Endothelial cell of umbilical vein (primary cell): Measurements from ENCODE around the gene ATRNL1. TPM values are rescaled to one million over a fixed set of nuclear protein-coding genes. Genes with fewer than 3 reads are reported as not detected.

Source experiments
- BruUV-seq: library from RNA; stranded (reverse); fragments of 400-500 nt; replicated peaks from 2 replicates; lab custom pipeline; 2021; lab: Mats Ljungman, UMichigan
- CTCF ChIA-PET: fragments of 300-600, 350-600 bp; sonication (Branson Sonifier 250); formaldehyde crosslinking; loops from one replicate; lab custom pipeline; 2021; ENCODE audit warnings: antibody characterized with exemption, inconsistent platforms; lab: Charles Lee
- POLR2A ChIA-PET: fragments of 300-600, 350-600 bp; sonication (Branson Sonifier 250); formaldehyde crosslinking; loops from one replicate; lab custom pipeline; 2021; ENCODE audit warnings: antibody characterized with exemption, inconsistent platforms; lab: Charles Lee
- DNase-seq: peaks from one replicate; pipeline ENCODE4 v3.0.0-alpha.2; 2011; ENCODE audit warnings: low read depth, low spot score
- FAIRE-seq: peaks from 2 replicates; lab custom pipeline; 2011; peaks lifted over from hg19 to GRCh38; lab: Jason Lieb, UNC
- H2AFZ ChIP-seq: 2 replicates; pipeline ENCODE4 v1.6.0; 2012; ENCODE audit warnings: low read depth, low read length, control low read depth, inconsistent platforms
- H3K27ac ChIP-seq: 2 replicates; pipeline ENCODE4 v1.5.1; 2011; ENCODE audit warnings: low read depth, mild to moderate bottlenecking, control low read depth, low read length, moderate library complexity; ENCODE audit not compliant: insufficient read depth
- H3K27me3 ChIP-seq, 2 experiments: 2 replicates each; pipeline versions ENCODE4 v1.6.0 to v1.6.1; 2011; ENCODE audit warnings: low read length in 2 of 2, mixed read lengths in 1 of 2; ENCODE audit not compliant: control insufficient read depth in 2 of 2, insufficient read depth in 2 of 2
- H3K36me3 ChIP-seq, 2 experiments: 2 replicates in 1 of 2; 3 replicates in 1 of 2; pipeline ENCODE4 v1.5.1; 2011; ENCODE audit warnings: low read length in 2 of 2, mild to moderate bottlenecking in 1 of 2, moderate library complexity in 1 of 2; ENCODE audit not compliant: control insufficient read depth in 2 of 2, insufficient read depth in 2 of 2; ENCODE audit errors: extremely low read depth in 1 of 2
- H3K4me1 ChIP-seq: 3 replicates; pipeline ENCODE4 v1.5.1; 2011; ENCODE audit warnings: mild to moderate bottlenecking, low read length; ENCODE audit not compliant: control insufficient read depth, insufficient read depth; ENCODE audit errors: extremely low read depth
- H3K4me2 ChIP-seq: 2 replicates; pipeline ENCODE4 v1.6.1; 2011; ENCODE audit warnings: low read length, control low read depth, mixed read lengths; ENCODE audit not compliant: insufficient read depth
- H3K4me3 ChIP-seq, 3 experiments: fragments of 200-600 bp in 1 of 3; sonication (generic), shearing (Covaris generic) in 1 of 3; replicated peaks in 1 of 3; 2 replicates each; pipeline ENCODE4 v1.5.1; 2011 to 2016; ENCODE audit warnings: control low read depth in 3 of 3, low read length in 3 of 3, mild to moderate bottlenecking in 2 of 3, inconsistent platforms in 1 of 3, low read depth in 1 of 3, moderate library complexity in 1 of 3; ENCODE audit not compliant: insufficient read depth in 1 of 3
- H3K79me2 ChIP-seq: 2 replicates; pipeline ENCODE4 v1.6.0; 2012; ENCODE audit warnings: low read length, inconsistent platforms; ENCODE audit not compliant: control insufficient read depth, insufficient read depth
- H3K9ac ChIP-seq: replicated peaks from 2 replicates; pipeline ENCODE3; 2011; ENCODE audit warnings: low read length, control low read depth; ENCODE audit not compliant: insufficient read depth; ENCODE audit errors: extremely low read depth
- H3K9me1 ChIP-seq: replicated peaks from 3 replicates; pipeline ENCODE4 v1.6.0; 2011; ENCODE audit warnings: mild to moderate bottlenecking, low read length; ENCODE audit not compliant: control insufficient read depth, insufficient read depth; ENCODE audit errors: extremely low read depth
- H3K9me3 ChIP-seq: replicated peaks from 2 replicates; pipeline ENCODE4 v1.5.1; 2012; ENCODE audit warnings: low read length, inconsistent platforms; ENCODE audit not compliant: control insufficient read depth, insufficient read depth
- H4K20me1 ChIP-seq: replicated peaks from 2 replicates; pipeline ENCODE3; 2011; ENCODE audit warnings: mild to moderate bottlenecking, low read length; ENCODE audit not compliant: control insufficient read depth, insufficient read depth; ENCODE audit errors: extremely low read depth
- EZH2 ChIP-seq: IDR thresholded peaks from 2 replicates; pipeline ENCODE4 v1.6.1; 2012; ENCODE audit warnings: borderline replicate concordance, low read depth, mild to moderate bottlenecking, moderate library complexity, low read length, inconsistent platforms; ENCODE audit not compliant: severe bottlenecking
- FOS ChIP-seq: IDR thresholded peaks from 2 replicates; pipeline ENCODE4 v1.6.1; 2011; ENCODE audit warnings: mild to moderate bottlenecking, low read length, moderate library complexity, borderline replicate concordance; ENCODE audit not compliant: insufficient read depth
- GATA2 ChIP-seq: IDR thresholded peaks from 2 replicates; pipeline ENCODE4 v1.7.0; 2011; ENCODE audit warnings: low read depth, mild to moderate bottlenecking, moderate library complexity, mixed read lengths, low read length; ENCODE audit not compliant: insufficient read length, insufficient read depth
- JUN ChIP-seq: IDR thresholded peaks from 2 replicates; pipeline ENCODE4 v1.6.1; 2011; ENCODE audit warnings: borderline replicate concordance, low read depth; ENCODE audit not compliant: insufficient read length, insufficient read depth
- MAX ChIP-seq: IDR thresholded peaks from 2 replicates; pipeline ENCODE4 v1.6.1; 2011; ENCODE audit not compliant: insufficient read depth, insufficient read length
- MYC ChIP-seq: IDR thresholded peaks from one replicate; pipeline ENCODE4 v1.6.1; 2011; ENCODE audit warnings: mild to moderate bottlenecking, low read depth, low read length
- POLR2A ChIP-seq: IDR thresholded peaks from 2 replicates; pipeline ENCODE4 v1.6.1; 2012; ENCODE audit warnings: low read depth, mild to moderate bottlenecking, control low read depth, low read length
- POLR2AphosphoS5 ChIP-seq: IDR thresholded peaks from 2 replicates; pipeline ENCODE4 v1.6.1; 2012; ENCODE audit warnings: low read depth, mild to moderate bottlenecking, control low read depth, low read length, moderate library complexity; ENCODE audit not compliant: insufficient read depth
- dilution Hi-C: fragments of 300-500 bp; cut with MboI; formaldehyde crosslinking; loops from one replicate; pipeline ENCODE4 v1.15.0; 2019; ENCODE audit warnings: low sequenced_read_pairs; ENCODE audit not compliant: extremely low pct_ligation_motif_present
- intact Hi-C: fragments of 100-400 bp; cut with micrococcal nuclease; formaldehyde crosslinking; loops from one replicate; pipeline ENCODE4 v1.10.0; 2022
- polyA plus RNA-seq, 4 experiments: library from polyadenylated mRNA; depleted of rRNA in 3 of 4; stranded (reverse) in 3 of 4; unstranded in 1 of 4; fragments of >200 nt; gene quantifications; 2 replicates each; pipeline versions ENCODE4 v1.2.1 to v1.2.3, GENCODE V29; 2011 to 2012; ENCODE audit warnings: missing spikeins in 1 of 4
- total RNA-seq: library from RNA; stranded (reverse); gene quantifications from 2 replicates; pipeline ENCODE4 v1.2.3, GENCODE V29; 2021
- TF ChIP-seq, protein P1 (sequence below), 2 donors: IDR thresholded peaks; 1 replicate in 1 of 2; 2 replicates in 1 of 2; pipeline ENCODE4 v1.5.1; 2011; ENCODE audit warnings: low read length in 2 of 2, mild to moderate bottlenecking in 2 of 2, moderate library complexity in 2 of 2, control low read depth in 1 of 2, inconsistent platforms in 1 of 2, low read depth in 1 of 2; ENCODE audit not compliant: insufficient read depth in 1 of 2; ENCODE audit errors: extremely low read depth in 1 of 2

ATRNL1 gene
- total and polyA plus RNA-seq, 2 donors (not counting 3 experiments of a cell fraction or from before 2014, with no cell fraction given), result not detected

GRCh38 chr10:115136616-115137015, 43.5 kb downstream of the ATRNL1 start:
- DNase-seq, result no peak
- dilution Hi-C loops, result no loop called here
- Histone ChIP-seq H3K9ac (no peak overlapping the region), H2AFZ (no peak overlapping the region), H3K4me3 (no peak overlapping the region), H3K27ac (no peak overlapping the region), H3K79me2 (no peaks in the 10 kb centered on the region), H3K27me3 (no peaks in the 10 kb centered on the region), H3K36me3 (no peaks in the 10 kb centered on the region), H3K4me1 (no peaks in the 10 kb centered on the region), H3K9me3 (no peaks in the 10 kb centered on the region), H4K20me1 (no peaks in the 10 kb centered on the region), H3K4me2 (no peak overlapping the region), H3K9me1 (no peaks in the 10 kb centered on the region)
- ChIA-PET CTCF (interaction anchor here (1.5 kb wide), 1 partner anchor 832 kb away, joined by 3 read pairs; no protein-coding TSS in a partner anchor), POLR2A (no interaction called here)
- intact Hi-C loops, result no loop called here
- FAIRE-seq, result no peak
- no TSS peak for BruUV-seq
- TF ChIP-seq EZH2, result no peak
- TF ChIP-seq MAX, result no peak
- TF ChIP-seq GATA2, result no peak
- no peak for TF ChIP-seq JUN
- no peak for TF ChIP-seq POLR2AphosphoS5
- no peak for TF ChIP-seq MYC
- no peak for TF ChIP-seq FOS

- Histone ChIP-seq H3K9me3 (no peaks in the 10 kb centered on the region), H4K20me1 (no peaks in the 10 kb centered on the region), H3K4me1 (no peaks in the 10 kb centered on the region), H3K36me3 (no peaks in the 10 kb centered on the region), H3K9me1 (no peaks in the 10 kb centered on the region), H3K27me3 (no peaks in the 10 kb centered on the region), H3K4me2 (no peak overlapping the region), H3K27ac (no peak overlapping the region), H2AFZ (no peak overlapping the region), H3K79me2 (no peaks in the 10 kb centered on the region), H3K4me3 (no peak overlapping the region), H3K9ac (no peak overlapping the region)
- dilution Hi-C loops, result no loop called here
- no TSS peak for BruUV-seq
- DNase-seq, result peak; percentile 13
- ChIA-PET CTCF (interaction anchor here (0.5 to 3.4 kb wide), 10 partner anchors 11 to 1647 kb away, joined by 3 to 18 read pairs (median 4); no protein-coding TSS in a partner anchor), POLR2A (no interaction called here)
- TF ChIP-seq POLR2A, result no peak
- TF ChIP-seq, protein P1, sequence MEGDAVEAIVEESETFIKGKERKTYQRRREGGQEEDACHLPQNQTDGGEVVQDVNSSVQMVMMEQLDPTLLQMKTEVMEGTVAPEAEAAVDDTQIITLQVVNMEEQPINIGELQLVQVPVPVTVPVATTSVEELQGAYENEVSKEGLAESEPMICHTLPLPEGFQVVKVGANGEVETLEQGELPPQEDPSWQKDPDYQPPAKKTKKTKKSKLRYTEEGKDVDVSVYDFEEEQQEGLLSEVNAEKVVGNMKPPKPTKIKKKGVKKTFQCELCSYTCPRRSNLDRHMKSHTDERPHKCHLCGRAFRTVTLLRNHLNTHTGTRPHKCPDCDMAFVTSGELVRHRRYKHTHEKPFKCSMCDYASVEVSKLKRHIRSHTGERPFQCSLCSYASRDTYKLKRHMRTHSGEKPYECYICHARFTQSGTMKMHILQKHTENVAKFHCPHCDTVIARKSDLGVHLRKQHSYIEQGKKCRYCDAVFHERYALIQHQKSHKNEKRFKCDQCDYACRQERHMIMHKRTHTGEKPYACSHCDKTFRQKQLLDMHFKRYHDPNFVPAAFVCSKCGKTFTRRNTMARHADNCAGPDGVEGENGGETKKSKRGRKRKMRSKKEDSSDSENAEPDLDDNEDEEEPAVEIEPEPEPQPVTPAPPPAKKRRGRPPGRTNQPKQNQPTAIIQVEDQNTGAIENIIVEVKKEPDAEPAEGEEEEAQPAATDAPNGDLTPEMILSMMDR (IDR thresholded peaks at IDR 0.05; ENCODE audit: extremely low read depth in 1 of 2, insufficient read depth in 1 of 2, low read depth in 1 of 2, low read length in 2 of 2), result peak in 1 of 2 donors; percentile 18
- FAIRE-seq, result no peak
- intact Hi-C loops, result loop anchor here (1.0 kb wide), 2 partner anchors 276 to 1245 kb away; no protein-coding TSS in a partner anchor
Measured at GRCh38 chr10:115141254-115141653, 48.1 kb downstream of the ATRNL1 start.
